ENCODE measurements around the gene BMPR1A.
"Not testable (repeated sequence)": the region's sequence is repeated elsewhere in the genome, so short reads cannot be mapped to it uniquely, and the experiment has no call there.

BMPR1A gene

GRCh38 chr10:86971232-86971991 is 215.0 kb downstream of the BMPR1A start:
- DNase-seq = no peak

- no peak for DNase-seq
Observed at GRCh38 chr10:86972613-86973380, 216.4 kb downstream of the BMPR1A start.

GRCh38 chr10:86974484-86974883 is 218.1 kb downstream of the BMPR1A start:
- DNase-seq = no peak

- no peak for DNase-seq
Observed at GRCh38 chr10:86976362-86977056, 220.1 kb downstream of the BMPR1A start.

GRCh38 chr10:86978457-86978856 is 222.0 kb downstream of the BMPR1A start:
- not testable (repeated sequence) for DNase-seq

GRCh38 chr10:86979296-86979818 is 222.9 kb downstream of the BMPR1A start:
- no peak for DNase-seq

GRCh38 chr10:86979977-86980448 is 223.6 kb downstream of the BMPR1A start:
- DNase-seq = no peak

GRCh38 chr10:86981020-86981419 is 224.6 kb downstream of the BMPR1A start:
- not testable (repeated sequence) for DNase-seq

- DNase-seq = no peak
Observed at GRCh38 chr10:86981716-86982115, 225.3 kb downstream of the BMPR1A start.

All from NCI-H187 (cell line).